ENCODE results near the gene PRR12. TPM values are rescaled to one million over a fixed set of nuclear protein-coding genes. Genes with fewer than 3 reads are reported as not detected.

Gene PRR12
- total and polyA plus RNA-seq, 4 donors = 0.86 to 3.5 (median 2.8) TPM

DNA sequence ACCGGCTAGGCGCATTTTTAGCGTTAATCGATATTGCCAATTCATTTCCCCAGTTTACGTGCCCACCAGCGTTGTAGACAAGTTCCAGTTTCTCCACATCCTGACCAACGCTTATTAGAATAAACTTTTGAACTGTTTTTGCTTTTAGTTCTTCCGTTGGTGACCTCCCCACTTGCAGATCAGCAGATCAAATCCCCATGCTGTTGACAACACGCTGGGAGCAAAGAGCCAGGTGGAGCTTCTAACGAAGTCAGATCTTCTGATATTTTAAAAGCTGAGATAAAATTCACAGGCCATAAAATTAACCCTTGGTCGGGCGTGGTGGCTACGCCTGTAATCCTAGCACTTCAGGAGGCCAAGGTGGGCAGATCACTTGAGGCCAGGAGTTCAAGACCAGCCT is 41.9 kb upstream of the PRR12 start:
- WGBS = 80% methylated on average over 13 of the region's 13 CpGs
- DNase-seq (ENCODE audit: low spot score) = no peak
- H3K4me3 ChIP-seq (ENCODE audit: low read depth in 1 of 3, low read length in 3 of 3) = no peak overlapping the region
- no peaks in the 10 kb centered on the region for H3K9me3 ChIP-seq (ENCODE audit: control insufficient read depth in 4 of 4, low read length in 3 of 4)
- peaks cover 0 to 7% (median 6%) of the 10 kb centered on the region in 4 donors for H3K4me1 ChIP-seq (ENCODE audit: control insufficient read depth in 4 of 4, insufficient read depth in 4 of 4, low read length in 3 of 4)
- no peak overlapping the region for H3K27ac ChIP-seq (ENCODE audit: low read depth in 1 of 2, low read length in 2 of 2)
- H3K36me3 ChIP-seq (ENCODE audit: control insufficient read depth in 4 of 4, insufficient read depth in 3 of 4, low read depth in 1 of 4, low read length in 3 of 4) = peaks cover 0 to 2% (median 0%) of the 10 kb centered on the region in 4 donors
- H3K9ac ChIP-seq (ENCODE audit: low read depth in 1 of 2, low read length in 2 of 2) = no peak overlapping the region
- no peaks in the 10 kb centered on the region for H3K27me3 ChIP-seq (ENCODE audit: control insufficient read depth in 4 of 4, insufficient read depth in 4 of 4, low read length in 3 of 4)
- TF ChIP-seq GABPA (IDR thresholded peaks at IDR 0.05 in 1 of 2, conservative IDR thresholded peaks at IDR 0.05 in 1 of 2) = no peak
- TF ChIP-seq, protein P1, sequence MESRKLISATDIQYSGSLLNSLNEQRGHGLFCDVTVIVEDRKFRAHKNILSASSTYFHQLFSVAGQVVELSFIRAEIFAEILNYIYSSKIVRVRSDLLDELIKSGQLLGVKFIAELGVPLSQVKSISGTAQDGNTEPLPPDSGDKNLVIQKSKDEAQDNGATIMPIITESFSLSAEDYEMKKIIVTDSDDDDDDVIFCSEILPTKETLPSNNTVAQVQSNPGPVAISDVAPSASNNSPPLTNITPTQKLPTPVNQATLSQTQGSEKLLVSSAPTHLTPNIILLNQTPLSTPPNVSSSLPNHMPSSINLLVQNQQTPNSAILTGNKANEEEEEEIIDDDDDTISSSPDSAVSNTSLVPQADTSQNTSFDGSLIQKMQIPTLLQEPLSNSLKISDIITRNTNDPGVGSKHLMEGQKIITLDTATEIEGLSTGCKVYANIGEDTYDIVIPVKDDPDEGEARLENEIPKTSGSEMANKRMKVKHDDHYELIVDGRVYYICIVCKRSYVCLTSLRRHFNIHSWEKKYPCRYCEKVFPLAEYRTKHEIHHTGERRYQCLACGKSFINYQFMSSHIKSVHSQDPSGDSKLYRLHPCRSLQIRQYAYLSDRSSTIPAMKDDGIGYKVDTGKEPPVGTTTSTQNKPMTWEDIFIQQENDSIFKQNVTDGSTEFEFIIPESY (IDR thresholded peaks at IDR 0.05) = no peak
- TF ChIP-seq FOXA1 (IDR thresholded peaks at IDR 0.05) = no peak
- no peak for TF ChIP-seq HNF4A (conservative IDR thresholded peaks at IDR 0.05)
- TF ChIP-seq HNF4G (IDR thresholded peaks at IDR 0.05) = no peak
- no peak for TF ChIP-seq NR2F2 (IDR thresholded peaks at IDR 0.05)
- no peak for TF ChIP-seq RXRA (IDR thresholded peaks at IDR 0.05)
- TF ChIP-seq JUND (IDR thresholded peaks at IDR 0.05) = no peak
- TF ChIP-seq SP1 (IDR thresholded peaks at IDR 0.05) = no peak
- no peak for TF ChIP-seq FOXA2 (IDR thresholded peaks at IDR 0.05)
- TF ChIP-seq ATF3 (IDR thresholded peaks at IDR 0.05) = no peak
- no peak for TF ChIP-seq MAX (IDR thresholded peaks at IDR 0.05)
- no peak for TF ChIP-seq REST (IDR thresholded peaks at IDR 0.05)
- no peak for TF ChIP-seq YY1 (IDR thresholded peaks at IDR 0.05)
- no peak for TF ChIP-seq RAD21 (IDR thresholded peaks at IDR 0.05)
- TF ChIP-seq CTCF (IDR thresholded peaks at IDR 0.05; ENCODE audit: low read depth, low read length, missing input control) = no peak
- TF ChIP-seq TAF1 (conservative IDR thresholded peaks at IDR 0.05) = no peak

GRCh38 chr19:49551531-49551930 is 39.5 kb upstream of the PRR12 start:
- TF ChIP-seq, protein P1 (IDR thresholded peaks at IDR 0.05) = no peak
- Histone ChIP-seq H3K36me3 (ENCODE audit: control insufficient read depth in 4 of 4, insufficient read depth in 3 of 4, low read depth in 1 of 4, low read length in 3 of 4) (peaks cover 4 to 10% (median 5%) of the 10 kb centered on the region in 4 donors), H3K9ac (ENCODE audit: low read depth in 1 of 2, low read length in 2 of 2) (no peak overlapping the region), H3K27me3 (ENCODE audit: control insufficient read depth in 4 of 4, insufficient read depth in 4 of 4, low read length in 3 of 4) (no peaks in the 10 kb centered on the region), H3K27ac (ENCODE audit: low read depth in 1 of 2, low read length in 2 of 2) (no peak overlapping the region), H3K9me3 (ENCODE audit: control insufficient read depth in 4 of 4, low read length in 3 of 4) (no peaks in the 10 kb centered on the region), H3K4me3 (ENCODE audit: low read depth in 1 of 3, low read length in 3 of 3) (no peak overlapping the region), H3K4me1 (ENCODE audit: control insufficient read depth in 4 of 4, insufficient read depth in 4 of 4, low read length in 3 of 4) (peaks cover 0 to 7% (median 6%) of the 10 kb centered on the region in 4 donors)
- DNase-seq (ENCODE audit: low spot score) = no peak
- 86% methylated on average over 7 of the region's 7 CpGs for WGBS

Data from liver (tissue), 9 donors.